Pancreas (tissue), 10 donors: ENCODE data around the gene TFR2. TPM values are rescaled to one million over a fixed set of nuclear protein-coding genes. Genes with fewer than 3 reads are reported as not detected.
A peak's percentile ranks its signal among the peaks of the same experiment; 100 is the strongest.

Experiments used
- ATAC-seq, 4 donors: fragments of 200-7000 bp; cut with Tn5 transposase; one replicate each; pipeline versions ENCODE4 v1.8.0 to v1.9.1; 2020; ENCODE audit warnings: mild to moderate bottlenecking in 4 of 4, moderate library complexity in 4 of 4
- DNase-seq, 6 donors: peaks; one replicate each; pipeline ENCODE4 v3.0.0-alpha.2; 2020
- FAIRE-seq: peaks from 2 replicates; lab custom pipeline; 2012; peaks lifted over from hg19 to GRCh38; lab: Jason Lieb, UNC
- H3K27ac ChIP-seq, 4 donors: fragments of 200-600 bp; sonication (generic); 1 replicate in 3 of 4; 2 replicates in 1 of 4; pipeline versions ENCODE4 v1.5.0 to v1.8.0; 2020
- H3K27me3 ChIP-seq, 4 donors: fragments of 200-600 bp; one replicate each; pipeline ENCODE4 v1.8.0; 2021
- H3K36me3 ChIP-seq, 3 donors: fragments of 200-600 bp; sonication (generic) in 1 of 3; one replicate each; pipeline versions ENCODE4 v1.5.0 to v1.8.0; 2020 to 2021
- H3K4me1 ChIP-seq, 3 donors: fragments of 200-600 bp; one replicate each; pipeline ENCODE4 v1.8.0; 2021
- H3K4me3 ChIP-seq, 4 donors: fragments of 200-600 bp; sonication (generic) in 2 of 4; one replicate each; pipeline versions ENCODE4 v1.5.0 to v1.8.0; 2020 to 2021
- H3K9me3 ChIP-seq, 4 donors: fragments of 200-600 bp; one replicate each; pipeline ENCODE4 v1.8.0; 2021
- WGBS, 2 donors: extraction: QIAGEN DNeasy Blood & Tissue Kit; methylation state at CpG; one replicate each; pipeline ENCODE4 v1.1.7; 2013; 5-methylcytosine and 5-hydroxymethylcytosine counted together
- intact Hi-C, 3 donors: fragments of 100-400 bp; cut with DNase I; formaldehyde crosslinking; loops; one replicate each; pipeline versions ENCODE4 v1.11.1 to v1.14.2; 2022
- polyA plus RNA-seq, 2 donors: library from polyadenylated mRNA; stranded (reverse); fragments of 200-250 nt; gene quantifications; one replicate each; pipeline ENCODE4 v1.2.3, GENCODE V29; 2013
- total RNA-seq, 6 donors: library from RNA; stranded (reverse); fragmentation: NEBNext Ultra II Directional in 4 of 6; extraction: Animal tissue kit (Norgen Biotek cat#: 25700) in 4 of 6; gene quantifications; one replicate each; pipeline versions ENCODE4 v1.2.1 to v1.2.4, GENCODE V29; 2021 to 2023
- TF ChIP-seq, protein P1 (sequence below), 4 donors: fragments of 200-600 bp; sonication (generic) in 3 of 4; IDR thresholded peaks; one replicate each; pipeline versions ENCODE4 v1.5.0 to v1.8.0; 2021; ENCODE audit warnings: antibody characterized with exemption in 4 of 4
- donor health status: healthy with polysubstance abuse.
- donor health status: DM: no; HTN: no; CAD: no; lungs with moderate emphysema.
- donor health status: DM: no; HTN: no; CAD: no.
- donor health status: control.
- donor health status: control.
- donor health status: Bipolar disorder and iron deficiency.
- donor health status: DM: yes; HTN: yes; CAD: no.
- donor health status: DM: no; HTN: no; CAD: no.
- donor health status: DM: no; HTN: no; CAD: no.
- donor health status: DM: yes; HTN: yes; CAD: no.

The TFR2 gene
- total and polyA plus RNA-seq, 8 donors = 0.28 to 1.2 (median 1.0) TPM

DNA sequence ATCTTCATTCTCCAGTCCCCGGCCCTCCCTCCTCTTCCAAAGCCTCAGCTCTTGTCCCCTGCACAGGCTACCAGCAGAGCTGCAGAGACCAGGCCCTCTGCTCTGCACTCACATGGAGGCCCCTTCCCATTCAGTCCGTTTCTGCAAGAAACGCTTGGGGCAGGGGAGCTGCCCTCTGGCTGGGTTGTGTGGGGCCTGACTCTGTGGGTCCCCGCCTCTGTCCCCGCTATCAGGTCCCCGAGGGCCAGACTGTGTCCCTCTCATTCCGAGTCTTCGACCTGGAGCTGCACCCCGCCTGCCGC lies 37.7 kb downstream of the TFR2 start:
- intact Hi-C loops = no loop called here
- peak in 2 of 4 donors; percentile 1 to 2 for ATAC-seq
- peaks cover 0 to 3% (median 0%) of the 10 kb centered on the region in 3 donors for H3K4me1 ChIP-seq
- peak overlapping the region in 3 of 4 donors; percentile 46 to 58 (median 55) for H3K27ac ChIP-seq
- no peak for DNase-seq
- peak overlapping the region; percentile 35 to 83 (median 52) for H3K4me3 ChIP-seq
- no peaks in the 10 kb centered on the region for H3K36me3 ChIP-seq
- WGBS, 2 donors = 24 to 27% methylated on average over 10 of the region's 10 CpGs
- H3K27me3 ChIP-seq = no peaks in the 10 kb centered on the region
- FAIRE-seq = no peak
- H3K9me3 ChIP-seq = no peaks in the 10 kb centered on the region
- TF ChIP-seq, protein P1, sequence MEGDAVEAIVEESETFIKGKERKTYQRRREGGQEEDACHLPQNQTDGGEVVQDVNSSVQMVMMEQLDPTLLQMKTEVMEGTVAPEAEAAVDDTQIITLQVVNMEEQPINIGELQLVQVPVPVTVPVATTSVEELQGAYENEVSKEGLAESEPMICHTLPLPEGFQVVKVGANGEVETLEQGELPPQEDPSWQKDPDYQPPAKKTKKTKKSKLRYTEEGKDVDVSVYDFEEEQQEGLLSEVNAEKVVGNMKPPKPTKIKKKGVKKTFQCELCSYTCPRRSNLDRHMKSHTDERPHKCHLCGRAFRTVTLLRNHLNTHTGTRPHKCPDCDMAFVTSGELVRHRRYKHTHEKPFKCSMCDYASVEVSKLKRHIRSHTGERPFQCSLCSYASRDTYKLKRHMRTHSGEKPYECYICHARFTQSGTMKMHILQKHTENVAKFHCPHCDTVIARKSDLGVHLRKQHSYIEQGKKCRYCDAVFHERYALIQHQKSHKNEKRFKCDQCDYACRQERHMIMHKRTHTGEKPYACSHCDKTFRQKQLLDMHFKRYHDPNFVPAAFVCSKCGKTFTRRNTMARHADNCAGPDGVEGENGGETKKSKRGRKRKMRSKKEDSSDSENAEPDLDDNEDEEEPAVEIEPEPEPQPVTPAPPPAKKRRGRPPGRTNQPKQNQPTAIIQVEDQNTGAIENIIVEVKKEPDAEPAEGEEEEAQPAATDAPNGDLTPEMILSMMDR (IDR thresholded peaks at IDR 0.05) = no peak

DNA sequence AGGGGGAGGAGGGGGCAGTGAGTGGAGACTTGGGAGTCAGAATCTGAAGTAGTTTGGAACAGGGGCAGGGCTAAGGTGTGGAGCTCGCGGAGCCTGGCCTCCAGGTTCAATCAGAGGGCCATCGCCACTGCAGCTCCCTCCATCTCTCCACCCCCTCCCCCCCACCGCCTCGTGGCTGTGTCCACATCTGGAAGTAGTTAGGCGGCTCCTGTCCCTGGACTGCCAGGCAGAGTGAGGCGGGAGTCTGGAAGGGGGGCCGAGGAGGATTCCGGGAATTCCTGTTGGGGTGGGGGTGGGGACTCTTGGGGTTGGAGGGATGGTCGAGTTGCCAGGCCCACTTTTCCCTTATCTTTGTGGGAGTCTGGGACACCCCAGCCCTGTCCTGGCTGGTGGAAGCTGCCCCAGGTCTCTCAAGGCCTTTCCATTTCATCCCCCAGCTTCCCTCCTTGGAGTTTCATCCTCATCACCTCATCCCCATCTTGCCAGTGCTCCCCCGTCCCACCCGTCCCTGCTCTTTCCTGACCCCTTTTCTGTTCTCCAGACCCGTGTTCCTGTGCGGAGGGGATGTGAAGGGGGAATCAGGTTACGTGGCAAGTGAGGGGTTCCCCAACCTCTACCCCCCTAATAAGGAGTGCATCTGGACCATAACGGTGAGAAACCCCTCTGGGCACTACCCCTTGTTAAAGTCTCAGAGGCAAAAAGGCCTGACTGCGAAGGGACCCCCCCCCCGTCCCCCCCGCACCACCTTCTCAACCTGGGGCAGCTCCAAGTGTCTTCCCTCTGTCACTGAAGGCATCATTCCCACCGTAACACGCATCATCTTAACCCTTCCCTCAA lies 38.2 kb downstream of the TFR2 start:
- Histone ChIP-seq H3K4me1 (peaks cover 0 to 3% (median 0%) of the 10 kb centered on the region in 3 donors), H3K27ac (peak overlapping the region in 2 of 4 donors; percentile 46 to 55), H3K27me3 (no peaks in the 10 kb centered on the region), H3K9me3 (no peaks in the 10 kb centered on the region), H3K36me3 (no peaks in the 10 kb centered on the region), H3K4me3 (peak overlapping the region in 2 of 4 donors; percentile 67 to 83)
- intact Hi-C loops = no loop called here
- ATAC-seq = no peak
- DNase-seq = peak in 2 of 6 donors; percentile 54 to 56
- 50 to 59% methylated on average over 19 to 21 of the region's 21 CpGs for WGBS, 2 donors
- FAIRE-seq = no peak
- TF ChIP-seq, protein P1 (IDR thresholded peaks at IDR 0.05) = no peak

DNA sequence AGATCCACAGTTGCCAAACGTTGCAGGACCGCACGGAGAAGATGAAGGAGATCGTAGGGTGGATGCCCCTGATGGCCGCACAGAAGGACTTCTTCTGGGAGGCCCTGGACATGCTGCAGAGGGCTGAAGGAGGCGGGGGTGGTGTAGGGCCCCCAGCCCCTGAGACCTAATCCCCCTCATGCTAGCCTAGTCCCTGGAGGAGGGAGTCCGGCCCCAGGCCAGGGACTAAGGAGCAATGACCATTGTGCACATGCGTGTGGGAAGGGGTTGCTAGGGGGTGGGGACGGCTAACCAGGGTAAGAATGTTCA lies 40.7 kb downstream of the TFR2 start:
- Histone ChIP-seq H3K4me3 (no peak overlapping the region), H3K9me3 (no peaks in the 10 kb centered on the region), H3K27ac (no peak overlapping the region), H3K36me3 (no peaks in the 10 kb centered on the region), H3K4me1 (peaks cover 0 to 3% (median 0%) of the 10 kb centered on the region in 3 donors), H3K27me3 (no peaks in the 10 kb centered on the region)
- intact Hi-C loops = no loop called here
- 66 to 71% methylated on average over 9 of the region's 9 CpGs for WGBS, 2 donors
- no peak for FAIRE-seq
- ATAC-seq = no peak
- no peak for DNase-seq
- TF ChIP-seq, protein P1 (IDR thresholded peaks at IDR 0.05) = no peak

DNA sequence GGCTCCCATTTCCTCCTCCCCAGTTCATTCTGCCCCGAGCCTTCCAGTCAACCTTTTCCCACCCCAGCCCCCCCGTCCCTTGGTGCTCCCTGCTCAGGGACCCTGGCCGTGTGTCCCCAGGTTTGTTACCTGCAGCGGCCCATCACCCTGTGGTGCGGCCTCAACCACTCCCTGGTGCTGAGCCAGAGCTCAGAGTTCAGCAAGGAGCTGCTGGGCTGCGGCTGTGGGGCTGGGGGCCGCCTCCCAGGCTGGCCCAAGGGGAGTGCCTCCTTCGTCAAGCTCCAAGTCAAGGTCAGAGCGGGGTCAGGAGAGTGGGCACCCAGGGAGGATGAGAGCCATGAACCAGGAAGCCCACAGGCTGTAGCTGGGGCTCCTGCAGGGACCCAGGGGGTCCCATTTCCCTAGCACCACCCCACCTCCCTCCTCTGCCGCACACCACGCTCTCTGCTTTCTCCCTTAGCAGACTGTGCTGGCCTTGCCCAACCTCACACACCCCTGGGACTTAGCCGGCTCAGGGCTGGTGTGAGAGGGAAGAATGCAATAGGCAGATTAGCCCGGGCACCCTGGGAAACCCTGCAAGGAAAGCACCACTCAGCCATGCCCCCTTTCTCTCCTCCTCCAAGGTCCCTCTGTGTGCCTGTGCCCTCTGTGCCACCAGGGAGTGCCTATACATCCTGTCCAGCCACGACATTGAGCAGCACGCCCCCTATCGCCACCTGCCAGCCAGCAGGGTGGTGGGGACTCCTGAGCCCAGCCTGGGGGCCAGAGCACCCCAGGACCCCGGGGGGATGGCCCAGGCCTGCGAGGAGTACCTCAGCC lies 41.2 kb downstream of the TFR2 start:
- TF ChIP-seq, protein P1 (IDR thresholded peaks at IDR 0.05) = no peak
- FAIRE-seq = no peak
- no peak overlapping the region for H3K27ac ChIP-seq

More for the DNA sequence above, 41.2 kb downstream of the TFR2 start:
- Histone ChIP-seq H3K36me3 (no peaks in the 10 kb centered on the region), H3K4me1 (peaks cover 0 to 3% (median 0%) of the 10 kb centered on the region in 3 donors), H3K27me3 (no peaks in the 10 kb centered on the region), H3K9me3 (no peaks in the 10 kb centered on the region), H3K4me3 (no peak overlapping the region)
- 59 to 60% methylated on average over 18 of the region's 18 CpGs for WGBS, 2 donors
- no peak for ATAC-seq
- no peak for DNase-seq
- intact Hi-C loops = no loop called here
